ENCODE results near the gene KDM2B.

GRCh38 chr12:121550974-121551634 is 29.7 kb downstream of the KDM2B start:
- TF ChIP-seq CTCF (IDR thresholded peaks at IDR 0.05) (no peak), POLR2AphosphoS5 (IDR thresholded peaks at IDR 0.05; ENCODE audit: insufficient read depth in 1 of 2, low read depth in 1 of 2) (no peak), POLR2A (IDR thresholded peaks at IDR 0.05) (no peak)

Measured in vagina (tissue), 2 donors.